CD14-positive monocyte (primary cell): ENCODE data around the gene ITPR1. TPM values are rescaled to one million over a fixed set of nuclear protein-coding genes. Genes with fewer than 3 reads are reported as not detected.
A peak's percentile ranks its signal among the peaks of the same experiment; 100 is the strongest.

Experiments
- DNase-seq, 3 donors: peaks; one replicate each; pipeline ENCODE4 v3.0.0-alpha.2; 2011 to 2022
- H2AFZ ChIP-seq: 2 replicates; pipeline ENCODE4 v1.6.0; 2012; ENCODE audit warnings: mild to moderate bottlenecking, low read depth, low read length, inconsistent platforms; ENCODE audit not compliant: insufficient read depth, poor library complexity, severe bottlenecking
- H3K27ac ChIP-seq, 2 donors: 1 replicate in 1 of 2; 2 replicates in 1 of 2; pipeline ENCODE4 v1.5.1; 2012 to 2013; ENCODE audit warnings: low read length in 2 of 2, control low read depth in 1 of 2, inconsistent platforms in 1 of 2, low read depth in 1 of 2, mild to moderate bottlenecking in 1 of 2
- H3K27me3 ChIP-seq, 2 donors: one replicate each; pipeline versions ENCODE4 v1.6.0 to v1.6.1; 2011 to 2013; ENCODE audit warnings: low read length in 2 of 2; ENCODE audit not compliant: control insufficient read depth in 2 of 2, insufficient read depth in 2 of 2
- H3K36me3 ChIP-seq, 2 donors: replicated peaks in 1 of 2; 1 replicate in 1 of 2; 2 replicates in 1 of 2; pipeline versions ENCODE4 v1.5.1 to v1.6.1; 2012 to 2013; ENCODE audit warnings: low read length in 2 of 2, control low read depth in 1 of 2, inconsistent platforms in 1 of 2, mild to moderate bottlenecking in 1 of 2; ENCODE audit not compliant: insufficient read depth in 2 of 2, control insufficient read depth in 1 of 2
- H3K4me1 ChIP-seq, 2 donors: 1 replicate in 1 of 2; 2 replicates in 1 of 2; pipeline versions ENCODE4 v1.5.1 to v1.6.1; 2012 to 2013; ENCODE audit warnings: low read length in 2 of 2, control low read depth in 1 of 2, inconsistent platforms in 1 of 2, mild to moderate bottlenecking in 1 of 2, moderate library complexity in 1 of 2; ENCODE audit not compliant: insufficient read depth in 2 of 2, control insufficient read depth in 1 of 2
- H3K4me2 ChIP-seq: replicated peaks from 2 replicates; pipeline ENCODE3; 2012; ENCODE audit warnings: low read length, moderate library complexity, mild to moderate bottlenecking; ENCODE audit not compliant: poor library complexity, severe bottlenecking; ENCODE audit errors: extremely low read depth
- H3K4me3 ChIP-seq, 3 experiments: fragments of 200-600 bp in 1 of 3; sonication (generic) in 1 of 3; replicated peaks in 1 of 3; 1 replicate in 2 of 3; 2 replicates in 1 of 3; pipeline ENCODE4 v1.5.1; 2011 to 2013; ENCODE audit warnings: low read length in 3 of 3, mild to moderate bottlenecking in 3 of 3, control low read depth in 2 of 3, low read depth in 2 of 3, inconsistent platforms in 1 of 3, moderate library complexity in 1 of 3
- H3K79me2 ChIP-seq: 2 replicates; pipeline ENCODE4 v1.6.0; 2012; ENCODE audit warnings: mild to moderate bottlenecking, control low read depth, inconsistent platforms, low read length, moderate library complexity; ENCODE audit not compliant: insufficient read depth
- H3K9ac ChIP-seq: 2 replicates; pipeline ENCODE4 v1.6.0; 2017; ENCODE audit warnings: low read length, mild to moderate bottlenecking; ENCODE audit not compliant: insufficient read depth, poor library complexity, severe bottlenecking
- H3K9me3 ChIP-seq, 2 donors: replicated peaks in 1 of 2; 1 replicate in 1 of 2; 2 replicates in 1 of 2; pipeline versions ENCODE4 v1.5.1 to v1.6.1; 2012 to 2013; ENCODE audit warnings: low read length in 2 of 2, control low read depth in 1 of 2; ENCODE audit not compliant: control insufficient read depth in 1 of 2, insufficient read depth in 1 of 2
- H4K20me1 ChIP-seq: 2 replicates; pipeline ENCODE4 v1.6.0; 2012; ENCODE audit warnings: mild to moderate bottlenecking, low read length, control low read depth, moderate library complexity; ENCODE audit not compliant: insufficient read depth
- H3K27ac Mint-ChIP-seq, 7 donors: one replicate each; pipeline ENCODE4 v1.8.0; 2020; ENCODE audit warnings: mild to moderate bottlenecking in 7 of 7, mixed read lengths in 7 of 7, moderate library complexity in 6 of 7, inconsistent platforms in 2 of 7
- H3K27me3 Mint-ChIP-seq, 3 donors: one replicate each; pipeline ENCODE4 v1.8.0; 2021 to 2022; ENCODE audit warnings: low read depth in 3 of 3, mild to moderate bottlenecking in 3 of 3, mixed read lengths in 3 of 3, moderate library complexity in 3 of 3, inconsistent platforms in 1 of 3
- H3K36me3 Mint-ChIP-seq, 2 donors: one replicate each; pipeline ENCODE4 v1.8.0; 2020; ENCODE audit warnings: mixed read lengths in 2 of 2, inconsistent platforms in 1 of 2, mild to moderate bottlenecking in 1 of 2
- H3K4me1 Mint-ChIP-seq: one replicate; pipeline ENCODE4 v1.8.0; 2020; ENCODE audit warnings: mild to moderate bottlenecking, mixed read lengths
- H3K4me3 Mint-ChIP-seq, 2 donors: one replicate each; pipeline ENCODE4 v1.8.0; 2020; ENCODE audit warnings: mild to moderate bottlenecking in 2 of 2, mixed read lengths in 2 of 2, moderate library complexity in 1 of 2
- H3K9me3 Mint-ChIP-seq, 7 donors: one replicate each; pipeline ENCODE4 v1.8.0; 2020 to 2022; ENCODE audit warnings: mixed read lengths in 7 of 7, mild to moderate bottlenecking in 6 of 7, moderate library complexity in 6 of 7, inconsistent platforms in 2 of 7
- CTCF ChIP-seq: fragments of 200-600 bp; IDR thresholded peaks from one replicate; pipeline ENCODE4 v1.8.0; 2022; ENCODE audit warnings: antibody characterized with exemption, mild to moderate bottlenecking
- WGBS: methylation state at CpG from one replicate; pipeline ENCODE4 v1.1.5; 2013; ENCODE audit warnings: missing lambda C conversion rate; ENCODE audit not compliant: insufficient coverage; 5-methylcytosine and 5-hydroxymethylcytosine counted together
- intact Hi-C, 2 donors: fragments of 100-400 bp; cut with micrococcal nuclease; formaldehyde crosslinking; loops; one replicate each; pipeline versions ENCODE4 v1.15.0 to v1.15.1; 2023
- polyA plus RNA-seq, 3 donors: library from polyadenylated mRNA; depleted of rRNA in 1 of 3; unstranded in 2 of 3; stranded (reverse) in 1 of 3; fragments of 300-500 nt in 2 of 3; fragments of >200 nt in 1 of 3; fragmentation: Illumina TruSeq in 2 of 3; gene quantifications; 1 replicate in 2 of 3; 2 replicates in 1 of 3; pipeline ENCODE4 v1.2.3, GENCODE V29; 2012 to 2021

ITPR1 gene
- polyA plus RNA-seq, 3 donors = 3.2 to 21.1 (median 7.1) TPM

DNA sequence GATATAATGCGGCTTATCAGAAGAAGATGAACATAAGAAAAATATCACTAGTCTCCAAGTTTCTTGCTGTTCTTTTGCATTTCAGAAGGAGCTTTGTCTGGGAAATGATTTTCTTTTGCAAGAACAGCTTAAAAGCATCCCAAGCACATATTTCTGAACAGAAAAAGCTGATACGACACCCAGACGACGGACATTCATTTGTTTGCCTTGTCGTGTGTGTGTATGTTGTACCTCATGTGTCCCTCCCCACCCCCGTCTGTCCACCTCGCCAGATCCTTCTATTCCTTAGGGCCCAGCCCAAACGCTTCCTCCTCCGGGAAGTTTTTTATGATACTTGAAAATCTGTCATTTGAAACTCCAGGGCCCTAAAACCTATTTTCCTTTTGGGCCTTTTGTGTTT is 8.8 kb downstream of the ITPR1 start:
- H3K9me3 ChIP-seq = no peaks in the 10 kb centered on the region
- no peak overlapping the region for H3K27ac ChIP-seq
- no peak for TF ChIP-seq CTCF
- H3K79me2 ChIP-seq = peaks cover 65% of the 10 kb centered on the region
- peaks cover 40 to 42% of the 10 kb centered on the region in 2 donors for H3K36me3 Mint-ChIP-seq
- WGBS = 100% methylated on average over 2 of the region's 9 CpGs
- peaks cover 51% of the 10 kb centered on the region for H3K4me1 Mint-ChIP-seq
- no peaks in the 10 kb centered on the region for H4K20me1 ChIP-seq
- H3K36me3 ChIP-seq = peaks cover 16 to 45% of the 10 kb centered on the region in 2 donors
- H3K27ac Mint-ChIP-seq = no peak overlapping the region
- H3K9ac ChIP-seq = no peak overlapping the region
- H2AFZ ChIP-seq = no peak overlapping the region
- peaks cover 0 to 2% (median 0%) of the 10 kb centered on the region in 7 donors for H3K9me3 Mint-ChIP-seq
- peaks cover 43 to 45% of the 10 kb centered on the region in 2 donors for H3K4me1 ChIP-seq
- no peak overlapping the region for H3K4me3 Mint-ChIP-seq
- H3K27me3 Mint-ChIP-seq = peaks cover 0 to 2% (median 0%) of the 10 kb centered on the region in 3 donors
- intact Hi-C loops = no loop called here
- no peak overlapping the region for H3K4me3 ChIP-seq
- no peak overlapping the region for H3K4me2 ChIP-seq
- no peaks in the 10 kb centered on the region for H3K27me3 ChIP-seq
- DNase-seq = no peak

GRCh38 chr3:4503050-4503449 is 9.9 kb downstream of the ITPR1 start:
- intact Hi-C loops = no loop called here
- Mint-ChIP-seq H3K36me3 (peaks cover 34 to 36% of the 10 kb centered on the region in 2 donors), H3K9me3 (peaks cover 0 to 2% (median 0%) of the 10 kb centered on the region in 7 donors), H3K27me3 (peaks cover 0 to 2% (median 0%) of the 10 kb centered on the region in 3 donors), H3K27ac (peak overlapping the region in 2 of 7 donors; percentile 30 to 85), H3K4me3 (no peak overlapping the region), H3K4me1 (peaks cover 59% of the 10 kb centered on the region)
- 20% methylated on average over 2 of the region's 5 CpGs for WGBS
- Histone ChIP-seq H2AFZ (no peak overlapping the region), H3K27ac (peak overlapping the region in 1 of 2 donors; percentile 72), H3K36me3 (peaks cover 16 to 36% of the 10 kb centered on the region in 2 donors), H3K27me3 (no peaks in the 10 kb centered on the region), H3K4me2 (no peak overlapping the region), H4K20me1 (no peaks in the 10 kb centered on the region), H3K4me1 (peaks cover 54 to 56% of the 10 kb centered on the region in 2 donors), H3K4me3 (no peak overlapping the region), H3K79me2 (peaks cover 58% of the 10 kb centered on the region), H3K9me3 (no peaks in the 10 kb centered on the region), H3K9ac (no peak overlapping the region)
- peak in 2 of 3 donors; percentile 34 to 50 for DNase-seq
- no peak for TF ChIP-seq CTCF
